GM12878 (cell line): ENCODE results near the gene SMARCAL1. TPM values are rescaled to one million over a fixed set of nuclear protein-coding genes. Genes with fewer than 3 reads are reported as not detected.

Experiments
- ATAC-seq: fragments of 200-7000 bp; cut with Tn5 transposase; 3 replicates; pipeline ENCODE4 v1.9.1; 2020; ENCODE audit warnings: mild to moderate bottlenecking, moderate library complexity
- BruUV-seq: library from RNA; stranded (reverse); fragments of 400-500 nt; replicated peaks from 2 replicates; lab custom pipeline; 2021; lab: Mats Ljungman, UMichigan
- CTCF ChIA-PET: fragments of 300-600 bp; sonication (Branson Sonifier 250); formaldehyde crosslinking; extraction: SDS; loops from one replicate; lab custom pipeline; 2021; ENCODE audit warnings: inconsistent platforms; lab: Yijun Ruan, JAX
- POLR2A ChIA-PET: fragments of 350-600 bp; formaldehyde crosslinking; extraction: SDS; loops from one replicate; lab custom pipeline; 2021; ENCODE audit warnings: inconsistent platforms; lab: Charles Lee
- RAD21 ChIA-PET: fragments of 300-600 bp; sonication (Branson Sonifier 250); formaldehyde crosslinking; loops from one replicate; lab custom pipeline; 2023; ENCODE audit warnings: antibody characterized with exemption; ENCODE audit not compliant: unreplicated experiment; lab: Charles Lee
- SMC1A ChIA-PET: fragments of 300-600 bp; sonication (Branson Sonifier 250); formaldehyde crosslinking; loops from one replicate; lab custom pipeline; 2023; ENCODE audit not compliant: unreplicated experiment, uncharacterized antibody; lab: Charles Lee
- DNase-seq: peaks from one replicate; pipeline ENCODE4 v3.0.0-alpha.2; 2011; ENCODE audit warnings: low read depth, low spot score
- FAIRE-seq: peaks from 3 replicates; lab custom pipeline; 2011; peaks lifted over from hg19 to GRCh38; lab: Jason Lieb, UNC
- H2AFZ ChIP-seq: 2 replicates; pipeline ENCODE4 v1.6.0; 2011; ENCODE audit warnings: low read depth, low read length, control low read depth; ENCODE audit not compliant: control insufficient read depth
- H3K27ac ChIP-seq: 2 replicates; pipeline ENCODE4 v1.5.1; 2011; ENCODE audit warnings: control low read depth; ENCODE audit not compliant: control insufficient read depth, insufficient read depth
- H3K27me3 ChIP-seq, 2 experiments: replicated peaks in 1 of 2; 2 replicates each; pipeline versions ENCODE4 v1.6.0 to v1.6.1; 2011; ENCODE audit warnings: low read length in 1 of 2; ENCODE audit not compliant: control insufficient read depth in 2 of 2, insufficient read depth in 2 of 2
- H3K36me3 ChIP-seq, 2 experiments: 2 replicates each; pipeline ENCODE4 v1.5.1; 2011; ENCODE audit warnings: low read length in 1 of 2; ENCODE audit not compliant: control insufficient read depth in 2 of 2, insufficient read depth in 2 of 2
- H3K4me1 ChIP-seq: 2 replicates; pipeline ENCODE4 v1.6.1; 2011; ENCODE audit warnings: mild to moderate bottlenecking, low read length, moderate library complexity, mixed read lengths; ENCODE audit not compliant: control insufficient read depth, insufficient read depth
- H3K4me2 ChIP-seq: 2 replicates; pipeline ENCODE4 v1.6.0; 2011; ENCODE audit warnings: control low read depth; ENCODE audit not compliant: control insufficient read depth, insufficient read depth
- H3K4me3 ChIP-seq: fragments of 200-600 bp; sonication (generic); 2 replicates; pipeline ENCODE4 v1.5.1; 2016
- H3K79me2 ChIP-seq: 2 replicates; pipeline ENCODE4 v1.6.0; 2011; ENCODE audit warnings: low read length; ENCODE audit not compliant: control insufficient read depth, insufficient read depth
- H3K9ac ChIP-seq: 2 replicates; pipeline ENCODE4 v1.8.0; 2011; ENCODE audit warnings: low read length, control low read depth, mixed read lengths; ENCODE audit not compliant: control insufficient read depth, insufficient read depth
- H3K9me3 ChIP-seq: replicated peaks from 3 replicates; pipeline ENCODE4 v1.5.1; 2011; ENCODE audit warnings: mild to moderate bottlenecking, low read length; ENCODE audit not compliant: control insufficient read depth, insufficient read depth
- H4K20me1 ChIP-seq: 2 replicates; pipeline ENCODE4 v1.6.0; 2011; ENCODE audit not compliant: control insufficient read depth, insufficient read depth
- BHLHE40 ChIP-seq, 2 experiments: fragments of 450-650 bp in 1 of 2; IDR thresholded peaks; 2 replicates each; pipeline ENCODE4 v1.6.1; 2011 to 2017; ENCODE audit warnings: low read depth in 2 of 2, borderline replicate concordance in 1 of 2, improper control_type of control experiment in 1 of 2, low read length in 1 of 2, mild to moderate bottlenecking in 1 of 2
- CEBPZ ChIP-seq: fragments of 150-350 bp; IDR thresholded peaks from 2 replicates; pipeline ENCODE4 v1.6.1; 2016; ENCODE audit warnings: low read depth, low read length
- GABPA ChIP-seq: IDR thresholded peaks from 2 replicates; pipeline ENCODE4 v1.6.1; 2014; ENCODE audit warnings: antibody characterized with exemption, low read depth, mild to moderate bottlenecking, inconsistent platforms
- IKZF2 ChIP-seq, 2 experiments: fragments of 450-650 bp; IDR thresholded peaks; 2 replicates each; pipeline ENCODE4 v1.6.1; 2017; ENCODE audit warnings: mild to moderate bottlenecking in 2 of 2, moderate library complexity in 2 of 2
- PAX5 ChIP-seq: IDR thresholded peaks from 2 replicates; pipeline ENCODE4 v1.6.1; 2011; ENCODE audit warnings: low read depth, low read length, borderline replicate concordance
- PRDM15 ChIP-seq: fragments of 450-650 bp; formaldehyde crosslinking; IDR thresholded peaks from 2 replicates; pipeline ENCODE4 v1.4.0; 2020; ENCODE audit warnings: mild to moderate bottlenecking, moderate library complexity
- RAD51 ChIP-seq: fragments of 450-650 bp; IDR thresholded peaks from 2 replicates; pipeline ENCODE4 v1.6.1; 2016; ENCODE audit warnings: moderate library complexity, mild to moderate bottlenecking, inconsistent platforms
- SMAD5 ChIP-seq: IDR thresholded peaks from 2 replicates; pipeline ENCODE4 v1.6.1; 2016; ENCODE audit warnings: antibody characterized with exemption, low read depth
- ZNF687 ChIP-seq: fragments of 450-650 bp; IDR thresholded peaks from 2 replicates; pipeline ENCODE4 v1.6.1; 2017; ENCODE audit warnings: mild to moderate bottlenecking, moderate library complexity
- WGBS: methylation state at CpG from one replicate; pipeline ENCODE4 v1.1.6; 2016; ENCODE audit warnings: low lambda C conversion rate; ENCODE audit not compliant: insufficient replicate concordance, insufficient coverage; ENCODE audit errors: missing lambda C conversion rate; 5-methylcytosine and 5-hydroxymethylcytosine counted together
- in situ Hi-C: fragments of 300-500 bp; cut with MboI; formaldehyde crosslinking; loops from 9 replicates; pipeline ENCODE4 v1.14.3; 2018; ENCODE audit warnings: mixed read lengths
- intact Hi-C: fragments of 100-400 bp; cut with micrococcal nuclease; formaldehyde crosslinking; loops from one replicate; pipeline ENCODE4 v1.14.2; 2022; ENCODE audit not compliant: unreplicated experiment
- polyA plus RNA-seq, 11 experiments: library from polyadenylated mRNA; depleted of rRNA in 4 of 11; unstranded in 6 of 11; stranded (reverse) in 5 of 11; fragments of >200 nt; fragmentation: Nextera tagmentation in 4 of 11; fragmentation: Illumina TruSeq in 1 of 11; extraction: Ambion mirVana in 4 of 11; extraction: Trizol in 1 of 11; gene quantifications; 1 replicate in 1 of 11; 2 replicates in 10 of 11; pipeline versions ENCODE4 v1.2.1 to v1.2.3, GENCODE V29; 2011 to 2016; ENCODE audit warnings: inconsistent platforms in 2 of 11, missing spikeins in 2 of 11, low read depth in 1 of 11
- total RNA-seq, 4 experiments: library from RNA; depleted of rRNA in 3 of 4; stranded (reverse); fragments of >200 nt in 3 of 4; fragmentation: Illumina TruSeq in 1 of 4; extraction: Trizol in 1 of 4; gene quantifications; 2 replicates each; pipeline versions ENCODE4 v1.2.1 to v1.2.3, GENCODE V29; 2013 to 2021

The SMARCAL1 gene
- total and polyA plus RNA-seq, 10 of the 15 experiments (the other 5 are each of a cell fraction or from before 2014, with no cell fraction given), result 10.8 to 32.9 (median 21.8) TPM

- peak in 1 of 2 experiments; percentile 44; a peak in 2 of 4 replicates for TF ChIP-seq BHLHE40 (IDR thresholded peaks at IDR 0.05; ENCODE audit: borderline replicate concordance in 1 of 2, low read depth in 2 of 2, low read length in 1 of 2)
Observed at GRCh38 chr2:216388046-216388884, 24.0 kb upstream of the SMARCAL1 start (continued).

- Histone ChIP-seq H3K27ac (no peak overlapping the region), H3K4me2 (no peak overlapping the region), H3K79me2 (no peaks in the 10 kb centered on the region), H3K9me3 (no peaks in the 10 kb centered on the region), H2AFZ (no peak overlapping the region), H3K9ac (no peak overlapping the region), H3K27me3 (no peaks in the 10 kb centered on the region; a peak in 1 of 4 replicates), H3K36me3 (no peaks in the 10 kb centered on the region), H3K4me1 (no peaks in the 10 kb centered on the region), H4K20me1 (no peaks in the 10 kb centered on the region), H3K4me3 (no peak overlapping the region)
- CTCF ChIA-PET, result interaction anchor here (0.6 to 1.1 kb wide), 2 partner anchors 17 to 255 kb away, joined by 3 read pairs; no protein-coding TSS in a partner anchor
- no TSS peak for BruUV-seq
- SMC1A ChIA-PET, result no interaction called here
- RAD21 ChIA-PET, result no interaction called here
- POLR2A ChIA-PET, result interaction anchor here (0.7 kb wide), 1 partner anchor 458 kb away, joined by 9 read pairs; no protein-coding TSS in a partner anchor
- WGBS, result 5% methylated on average over 1 of the region's 1 CpG
- DNase-seq, result no peak
- ATAC-seq, result no peak
- intact Hi-C loops, result no loop called here
- in situ Hi-C loops, result no loop called here
- no peak for FAIRE-seq
- TF ChIP-seq PRDM15 (no peak), GABPA (no peak), ZNF687 (no peak), IKZF2 (IDR thresholded peaks at IDR 0.05) (no peak), CEBPZ (no peak), PAX5 (no peak), SMAD5 (no peak), RAD51 (no peak)
Observed at GRCh38 chr2:216389570-216389969, 22.7 kb upstream of the SMARCAL1 start.
